Articular chondrocyte of knee joint (primary cell): ENCODE results near the gene TRIM49D2. TPM values are rescaled to one million over a fixed set of nuclear protein-coding genes. Genes with fewer than 3 reads are reported as not detected.

Source experiments
- small RNA-seq: library from RNA; depleted of rRNA; stranded (forward); fragments of <200 nt; gene quantifications from one replicate; pipeline ENCODE3, GENCODE V24; 2012
- total RNA-seq: library from RNA; depleted of rRNA; stranded (reverse); fragments of >200 nt; gene quantifications from 2 replicates; pipeline ENCODE4 v1.2.3, GENCODE V29; 2012

Gene TRIM49D2, protein sequence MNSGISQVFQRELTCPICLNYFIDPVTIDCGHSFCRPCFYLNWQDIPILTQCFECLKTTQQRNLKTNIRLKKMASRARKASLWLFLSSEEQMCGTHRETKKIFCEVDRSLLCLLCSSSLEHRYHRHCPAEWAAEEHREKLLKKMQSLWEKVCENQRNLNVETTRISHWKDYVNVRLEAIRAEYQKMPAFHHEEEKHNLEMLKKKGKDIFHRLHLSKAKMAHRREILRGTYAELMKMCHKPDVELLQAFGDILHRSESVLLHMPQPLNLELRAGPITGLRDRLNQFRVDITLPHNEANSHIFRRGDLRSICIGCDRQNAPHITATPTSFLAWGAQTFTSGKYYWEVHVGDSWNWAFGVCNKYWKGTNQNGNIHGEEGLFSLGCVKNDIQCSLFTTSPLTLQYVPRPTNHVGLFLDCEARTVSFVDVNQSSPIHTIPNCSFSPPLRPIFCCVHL
- total RNA-seq = not detected in 2 replicates

DNA sequence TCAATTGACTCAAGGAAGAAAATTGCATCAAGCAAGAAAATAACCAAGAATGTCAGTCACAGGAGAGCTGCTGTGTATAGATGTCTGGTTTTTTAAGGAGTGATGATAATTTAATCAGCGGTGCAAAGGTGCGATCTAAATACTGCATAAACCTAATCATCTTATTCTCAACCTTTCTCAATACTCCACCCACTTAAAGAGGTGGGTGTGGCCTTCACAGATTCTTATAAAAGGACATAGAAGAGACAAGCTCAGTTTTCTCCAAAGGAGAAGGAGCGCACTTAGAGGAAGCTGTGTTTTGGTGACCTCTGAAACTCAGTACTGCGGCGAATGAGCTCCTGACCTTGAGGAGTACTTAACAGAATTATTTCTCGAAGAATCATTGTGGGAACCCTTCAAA lies at the start of gene TRIM49D2:
TSS of gene TRIM49D2 (plus strand) at position 301 of the 400 bp plus-strand sequence. CDS start 2,698 bp downstream, outside the sequence.

DNA sequence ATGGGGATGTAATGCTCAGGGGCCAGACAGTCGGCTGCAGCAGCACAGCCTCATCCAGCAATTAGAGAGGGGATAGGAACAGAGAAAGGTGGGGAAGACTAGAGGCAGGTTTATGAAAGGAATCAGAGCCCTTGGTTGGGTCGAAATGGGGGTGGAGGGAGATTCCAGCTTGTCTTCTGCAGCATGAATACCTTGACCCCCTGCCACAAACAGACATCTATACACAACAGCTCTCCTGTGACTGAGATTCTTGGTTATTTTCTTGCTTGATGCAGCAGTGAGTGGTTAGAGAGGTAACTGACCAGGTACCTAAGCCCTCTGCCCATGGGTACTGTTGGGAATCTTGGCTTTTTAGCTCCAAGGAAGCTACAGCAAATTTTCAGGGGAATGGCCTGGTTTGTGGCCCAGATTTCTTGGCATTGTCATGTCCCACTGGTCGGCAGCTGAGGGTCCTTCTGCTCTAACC lies 1.6 kb upstream of the TRIM49D2 start, which contains the start of gene TRIM49D1:
TSS of gene TRIM49D1 (minus strand) at position 51 of the 466 bp plus-strand sequence. CDS start 4,535 bp downstream, outside the sequence.

DNA sequence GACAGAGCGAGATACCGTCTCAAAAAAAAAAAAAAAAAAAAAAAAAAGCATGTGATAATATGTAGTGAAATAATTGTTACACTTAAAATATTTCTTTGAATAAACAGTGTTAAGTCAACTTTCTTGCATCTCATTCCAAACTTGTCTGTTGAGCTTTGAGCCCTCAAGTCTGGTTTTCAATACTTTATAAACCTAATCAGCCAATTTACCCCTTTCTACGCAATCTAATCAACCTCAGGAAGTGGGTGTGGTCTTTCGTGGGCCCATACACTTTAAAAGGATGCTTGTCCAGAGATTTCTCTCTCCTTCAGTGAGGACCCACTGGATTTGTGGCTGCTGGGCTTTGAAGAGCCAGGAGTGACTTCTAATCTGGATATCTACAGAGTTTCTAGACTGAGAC lies 41.9 kb downstream of the TRIM49D2 start, which contains the start of gene TRIM64:
TSS of gene TRIM64 (plus strand) at position 301 of the 400 bp plus-strand sequence. CDS start 2,467 bp downstream, outside the sequence.

Small RNAs within 50 kb of the gene (small RNA-seq; reads per million reads assigned to genes)
- gene AP004607.1 = not detected

Other genes with a start within 250 kb of the TRIM49D2 start
- gene TRIM77, start 213.8 kb upstream of the TRIM49D2 start, total RNA-seq = not detected in 2 replicates
- not detected in 2 replicates for gene TRIM49, start 115.5 kb upstream of the TRIM49D2 start, total RNA-seq
- not detected in 2 replicates for gene TRIM64B, start 45.6 kb upstream of the TRIM49D2 start, total RNA-seq
- not detected in 2 replicates for gene TRIM49D1, start 1.8 kb upstream of the TRIM49D2 start, total RNA-seq
- gene TRIM64, start 42.0 kb downstream of the TRIM49D2 start, total RNA-seq = not detected in 2 replicates
- not detected in 2 replicates for gene TRIM49C, start 107.0 kb downstream of the TRIM49D2 start, total RNA-seq
- not detected in 2 replicates for gene UBTFL1, start 161.9 kb downstream of the TRIM49D2 start, total RNA-seq
- gene NAALAD2, start 210.6 kb downstream of the TRIM49D2 start, total RNA-seq = 0.22 and 0.26 TPM in 2 replicates